HG03469 (cell line): ENCODE measurements around the gene PARD6A.

Experiments
- ATAC-seq: cut with Tn5 transposase; IDR thresholded peaks from one replicate; pipeline ENCODE4 v1.9.1; 2021; ENCODE audit warnings: mild to moderate bottlenecking, moderate library complexity, moderate number of reproducible peaks; ENCODE audit not compliant: unreplicated experiment

PARD6A gene

GRCh38 chr16:67660564-67661028 is at the start of gene PARD6A:
Gene PARD6A, plus strand, starts transcription at chr16:67660960. Its CDS starts 79 bp downstream, at chr16:67661039.
- ATAC-seq, result peak; percentile 53

GRCh38 chr16:67613808-67614207 is 47.0 kb upstream of the PARD6A start:
- ATAC-seq, result no peak

GRCh38 chr16:67628216-67628615 is 32.5 kb upstream of the PARD6A start:
- ATAC-seq, result no peak

GRCh38 chr16:67632415-67633172 is 28.2 kb upstream of the PARD6A start:
- ATAC-seq, result no peak

- ATAC-seq, result no peak
Measured at GRCh38 chr16:67636713-67637112, 24.0 kb upstream of the PARD6A start.

GRCh38 chr16:67637625-67638024 is 23.1 kb upstream of the PARD6A start:
- no peak for ATAC-seq

- no peak for ATAC-seq
Measured at GRCh38 chr16:67641779-67642708, 18.7 kb upstream of the PARD6A start.

GRCh38 chr16:67644038-67644437 is 16.7 kb upstream of the PARD6A start:
- ATAC-seq, result no peak

- no peak for ATAC-seq
Measured at GRCh38 chr16:67645397-67646121, 15.2 kb upstream of the PARD6A start.

GRCh38 chr16:67647111-67647651 is 13.6 kb upstream of the PARD6A start:
- ATAC-seq, result no peak

GRCh38 chr16:67647681-67648080 is 13.1 kb upstream of the PARD6A start:
- ATAC-seq, result no peak

GRCh38 chr16:67648088-67648763 is 12.5 kb upstream of the PARD6A start:
- no peak for ATAC-seq

GRCh38 chr16:67648764-67649407 is 11.9 kb upstream of the PARD6A start:
- ATAC-seq, result no peak

GRCh38 chr16:67649494-67649931 is 11.2 kb upstream of the PARD6A start:
- ATAC-seq, result no peak

GRCh38 chr16:67650023-67650422 is 10.7 kb upstream of the PARD6A start:
- ATAC-seq, result no peak

- no peak for ATAC-seq
Measured at GRCh38 chr16:67651039-67651438, 9.7 kb upstream of the PARD6A start.

GRCh38 chr16:67651847-67652246 is 8.9 kb upstream of the PARD6A start:
- ATAC-seq, result no peak

GRCh38 chr16:67652578-67653127 is 8.1 kb upstream of the PARD6A start:
- no peak for ATAC-seq

- ATAC-seq, result no peak
Measured at GRCh38 chr16:67653128-67653788, 7.5 kb upstream of the PARD6A start.
